ENCODE data around the gene SLC26A11. TPM values are rescaled to one million over a fixed set of nuclear protein-coding genes. Genes with fewer than 3 reads are reported as not detected.

Gene SLC26A11
- total and polyA plus RNA-seq, 2 of the 13 experiments (the other 11 are each of a cell fraction or from before 2014, with no cell fraction given), result 8.7 to 13.2 TPM

GRCh38 chr17:80252871-80253270 lies 32.6 kb downstream of the SLC26A11 start (continued):
- TF ChIP-seq, protein P1, sequence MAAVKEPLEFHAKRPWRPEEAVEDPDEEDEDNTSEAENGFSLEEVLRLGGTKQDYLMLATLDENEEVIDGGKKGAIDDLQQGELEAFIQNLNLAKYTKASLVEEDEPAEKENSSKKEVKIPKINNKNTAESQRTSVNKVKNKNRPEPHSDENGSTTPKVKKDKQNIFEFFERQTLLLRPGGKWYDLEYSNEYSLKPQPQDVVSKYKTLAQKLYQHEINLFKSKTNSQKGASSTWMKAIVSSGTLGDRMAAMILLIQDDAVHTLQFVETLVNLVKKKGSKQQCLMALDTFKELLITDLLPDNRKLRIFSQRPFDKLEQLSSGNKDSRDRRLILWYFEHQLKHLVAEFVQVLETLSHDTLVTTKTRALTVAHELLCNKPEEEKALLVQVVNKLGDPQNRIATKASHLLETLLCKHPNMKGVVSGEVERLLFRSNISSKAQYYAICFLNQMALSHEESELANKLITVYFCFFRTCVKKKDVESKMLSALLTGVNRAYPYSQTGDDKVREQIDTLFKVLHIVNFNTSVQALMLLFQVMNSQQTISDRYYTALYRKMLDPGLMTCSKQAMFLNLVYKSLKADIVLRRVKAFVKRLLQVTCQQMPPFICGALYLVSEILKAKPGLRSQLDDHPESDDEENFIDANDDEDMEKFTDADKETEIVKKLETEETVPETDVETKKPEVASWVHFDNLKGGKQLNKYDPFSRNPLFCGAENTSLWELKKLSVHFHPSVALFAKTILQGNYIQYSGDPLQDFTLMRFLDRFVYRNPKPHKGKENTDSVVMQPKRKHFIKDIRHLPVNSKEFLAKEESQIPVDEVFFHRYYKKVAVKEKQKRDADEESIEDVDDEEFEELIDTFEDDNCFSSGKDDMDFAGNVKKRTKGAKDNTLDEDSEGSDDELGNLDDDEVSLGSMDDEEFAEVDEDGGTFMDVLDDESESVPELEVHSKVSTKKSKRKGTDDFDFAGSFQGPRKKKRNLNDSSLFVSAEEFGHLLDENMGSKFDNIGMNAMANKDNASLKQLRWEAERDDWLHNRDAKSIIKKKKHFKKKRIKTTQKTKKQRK (IDR thresholded peaks at IDR 0.05; ENCODE audit: low read length), result no peak
- TF ChIP-seq CREM (IDR thresholded peaks at IDR 0.05) (no peak), CREM (CRISPR knock-in tag; IDR thresholded peaks at IDR 0.05) (no peak), ZNF460 (CRISPR knock-in tag; IDR thresholded peaks at IDR 0.05; ENCODE audit: borderline replicate concordance) (no peak), CBX2 (IDR thresholded peaks at IDR 0.05; ENCODE audit: low read depth, low read length) (no peak), CBX2 (CRISPR knock-in tag; IDR thresholded peaks at IDR 0.05; ENCODE audit: low read depth) (no peak)

DNA sequence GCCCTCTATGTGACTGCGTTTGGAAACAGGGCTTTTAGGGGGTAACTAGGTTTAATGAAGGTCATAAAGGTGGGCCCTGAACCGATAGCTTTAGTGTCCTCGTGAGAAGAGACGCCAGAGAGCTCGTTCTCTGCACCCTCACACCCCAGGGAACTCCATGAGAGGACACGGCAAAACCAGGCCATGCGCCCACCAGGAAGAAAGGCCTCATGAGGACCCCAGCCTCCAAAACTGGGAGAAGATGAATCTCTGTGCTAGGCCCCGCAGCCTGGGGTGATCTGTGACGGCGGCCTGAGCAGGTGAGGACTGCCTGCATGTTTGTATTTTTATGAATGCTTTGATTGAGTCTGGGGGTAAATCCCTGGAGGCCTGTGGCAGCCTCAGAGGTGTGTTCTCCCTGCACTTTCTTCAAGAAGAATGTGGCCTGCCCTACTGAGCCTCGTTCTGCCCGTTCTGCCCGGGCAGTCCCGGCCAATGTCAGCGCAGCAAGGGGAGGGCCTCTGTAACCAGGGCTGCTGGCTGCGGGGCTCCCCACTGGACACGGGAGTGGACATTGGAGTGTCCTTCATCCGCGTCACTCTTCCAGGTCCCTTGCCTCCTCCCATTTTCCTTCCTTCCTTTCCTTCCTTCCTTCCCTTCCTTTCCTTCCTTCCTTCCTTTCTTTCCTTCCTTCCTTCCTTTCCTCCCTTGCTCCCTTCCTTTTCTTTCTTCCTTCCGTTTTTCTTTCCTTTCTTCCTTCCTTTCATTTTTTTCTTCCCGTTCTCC lies 33.6 kb downstream of the SLC26A11 start:
- no TSS peak for BruUV-seq (replicated peaks)
- no peak overlapping the region for H3K4me2 ChIP-seq (ENCODE audit: low read depth, low read length)
- no peaks in the 10 kb centered on the region for H3K79me2 ChIP-seq (ENCODE audit: insufficient read depth, low read length)
- ChIA-PET POLR2A (interaction anchor here (0.7 to 1.9 kb wide), 2 partner anchors 10 to 19 kb away, joined by 3 to 8 read pairs; no protein-coding TSS in a partner anchor), CTCF (ENCODE audit: low intra/inter-chr PET ratio, low total read pairs) (no interaction called here)
- FAIRE-seq (no peak), ATAC-seq (no peak), DNase-seq (ENCODE audit: low spot score) (no peak)
- no peaks in the 10 kb centered on the region for H4K20me1 ChIP-seq (ENCODE audit: insufficient read depth, low read length)
- no peaks in the 10 kb centered on the region for H3K9me3 ChIP-seq (ENCODE audit: low read length)
- H3K4me3 ChIP-seq (replicated peaks in 1 of 3; ENCODE audit: insufficient read depth in 1 of 3, low read depth in 2 of 3, low read length in 3 of 3), result no peak overlapping the region
- in situ Hi-C loops (cut with HindIII; ENCODE audit: extremely low pct_ligation_motif_present, low pct_unique_long_range_greater_than_20kb), result no loop called here
- no peak overlapping the region for H3K9ac ChIP-seq (ENCODE audit: insufficient read depth, low read depth, low read length)
- peaks cover 20% of the 10 kb centered on the region for H3K4me1 ChIP-seq (ENCODE audit: insufficient read depth, low read length)
- H3K36me3 ChIP-seq (replicated peaks in 1 of 2; ENCODE audit: control insufficient read depth in 1 of 2, insufficient read depth in 2 of 2, low read length in 2 of 2), result no peaks in the 10 kb centered on the region
- 93% methylated on average over 16 of the region's 21 CpGs for whole genome bisulfite sequencing (ENCODE audit: low lambda C conversion rate)
- H3K27ac ChIP-seq (ENCODE audit: extremely low read length, insufficient read depth, low read length), result no peak overlapping the region
- H2AFZ ChIP-seq (ENCODE audit: low read length), result no peak overlapping the region
- intact Hi-C loops (cut with micrococcal nuclease; ENCODE audit: unreplicated experiment), result no loop called here
- H3K27me3 ChIP-seq (ENCODE audit: control insufficient read depth in 1 of 2, insufficient read depth in 2 of 2, low read length in 2 of 2), result no peaks in the 10 kb centered on the region
- no peak for TF ChIP-seq KIAA2018 (CRISPR knock-in tag; IDR thresholded peaks at IDR 0.05; ENCODE audit: borderline replicate concordance)
- TF ChIP-seq, protein P2, sequence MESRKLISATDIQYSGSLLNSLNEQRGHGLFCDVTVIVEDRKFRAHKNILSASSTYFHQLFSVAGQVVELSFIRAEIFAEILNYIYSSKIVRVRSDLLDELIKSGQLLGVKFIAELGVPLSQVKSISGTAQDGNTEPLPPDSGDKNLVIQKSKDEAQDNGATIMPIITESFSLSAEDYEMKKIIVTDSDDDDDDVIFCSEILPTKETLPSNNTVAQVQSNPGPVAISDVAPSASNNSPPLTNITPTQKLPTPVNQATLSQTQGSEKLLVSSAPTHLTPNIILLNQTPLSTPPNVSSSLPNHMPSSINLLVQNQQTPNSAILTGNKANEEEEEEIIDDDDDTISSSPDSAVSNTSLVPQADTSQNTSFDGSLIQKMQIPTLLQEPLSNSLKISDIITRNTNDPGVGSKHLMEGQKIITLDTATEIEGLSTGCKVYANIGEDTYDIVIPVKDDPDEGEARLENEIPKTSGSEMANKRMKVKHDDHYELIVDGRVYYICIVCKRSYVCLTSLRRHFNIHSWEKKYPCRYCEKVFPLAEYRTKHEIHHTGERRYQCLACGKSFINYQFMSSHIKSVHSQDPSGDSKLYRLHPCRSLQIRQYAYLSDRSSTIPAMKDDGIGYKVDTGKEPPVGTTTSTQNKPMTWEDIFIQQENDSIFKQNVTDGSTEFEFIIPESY (CRISPR knock-in tag; IDR thresholded peaks at IDR 0.05), result peak; percentile 74

Data from HepG2 (cell line).